Suprapubic skin (tissue), 4 donors: Measurements from ENCODE around the gene KCNH4. TPM values are rescaled to one million over a fixed set of nuclear protein-coding genes. Genes with fewer than 3 reads are reported as not detected.
A peak's percentile ranks its signal among the peaks of the same experiment; 100 is the strongest.

Experiments used
- DNase-seq, 2 donors: peaks; one replicate each; pipeline ENCODE4 v3.0.0-alpha.2; 2019; ENCODE audit warnings: low spot score in 2 of 2
- H3K27ac ChIP-seq: fragments of 200-600 bp; sonication (generic); one replicate; pipeline ENCODE4 v1.5.1; 2019
- H3K27me3 ChIP-seq: fragments of 200-600 bp; sonication (generic); one replicate; pipeline ENCODE4 v1.5.1; 2019
- H3K36me3 ChIP-seq: fragments of 200-600 bp; sonication (generic); one replicate; pipeline ENCODE4 v1.5.1; 2019
- H3K4me1 ChIP-seq: fragments of 200-600 bp; sonication (generic); one replicate; pipeline ENCODE4 v1.5.1; 2019
- H3K4me3 ChIP-seq: fragments of 200-600 bp; sonication (generic); one replicate; pipeline ENCODE4 v1.5.1; 2019; ENCODE audit warnings: mild to moderate bottlenecking
- H3K9me3 ChIP-seq: fragments of 200-600 bp; sonication (generic); one replicate; pipeline ENCODE4 v1.5.1; 2019
- CTCF ChIP-seq, 2 donors: fragments of 200-600 bp in 1 of 2; fragments of 450-650 bp in 1 of 2; sonication (generic) in 1 of 2; IDR thresholded peaks; one replicate each; pipeline ENCODE4 v1.5.1; 2016 to 2019; ENCODE audit warnings: antibody characterized with exemption in 2 of 2, mild to moderate bottlenecking in 1 of 2, moderate library complexity in 1 of 2
- EP300 ChIP-seq: sonication (generic); formaldehyde crosslinking; IDR thresholded peaks from one replicate; pipeline ENCODE4 v1.6.1; 2017; ENCODE audit warnings: antibody characterized with exemption
- POLR2A ChIP-seq, 2 donors: fragments of 450-650 bp; IDR thresholded peaks; one replicate each; pipeline ENCODE4 v1.6.1; 2017; ENCODE audit warnings: antibody characterized with exemption in 2 of 2, mild to moderate bottlenecking in 2 of 2, moderate library complexity in 2 of 2
- POLR2AphosphoS5 ChIP-seq, 3 donors: sonication (generic); formaldehyde crosslinking; IDR thresholded peaks; one replicate each; pipeline ENCODE4 v1.6.1; 2017; ENCODE audit warnings: antibody characterized with exemption in 3 of 3
- WGBS: methylation state at CpG from one replicate; pipeline ENCODE4 v1.1.5; 2018; 5-methylcytosine and 5-hydroxymethylcytosine counted together
- total RNA-seq, 4 donors: library from RNA; depleted of rRNA; stranded (reverse); fragments of >200 nt; gene quantifications; one replicate each; pipeline ENCODE4 v1.1.0, GENCODE V29; 2016

KCNH4 gene
- total RNA-seq, 4 donors from 2014 or later = not detected

GRCh38 chr17:42131232-42131631 lies 49.7 kb downstream of the KCNH4 start:
- Histone ChIP-seq H3K27me3 (no peaks in the 10 kb centered on the region), H3K4me3 (no peak overlapping the region), H3K27ac (peak overlapping the region; percentile 55), H3K4me1 (peaks cover 68% of the 10 kb centered on the region), H3K36me3 (peaks cover 45% of the 10 kb centered on the region), H3K9me3 (no peaks in the 10 kb centered on the region)
- no peak for DNase-seq
- 96% methylated on average over 4 of the region's 4 CpGs for whole genome bisulfite sequencing
- TF ChIP-seq EP300 = no peak
- TF ChIP-seq POLR2A (IDR thresholded peaks at IDR 0.05) = no peak
- TF ChIP-seq POLR2AphosphoS5 (IDR thresholded peaks at IDR 0.05) = no peak
- no peak for TF ChIP-seq CTCF (IDR thresholded peaks at IDR 0.05)

GRCh38 chr17:42130310-42130936 lies 50.5 kb downstream of the KCNH4 start:
- DNase-seq = no peak
- 95% methylated on average over 11 of the region's 16 CpGs for WGBS
- TF ChIP-seq CTCF (IDR thresholded peaks at IDR 0.05) (no peak), EP300 (no peak), POLR2A (IDR thresholded peaks at IDR 0.05) (no peak)
- Histone ChIP-seq H3K4me3 (no peak overlapping the region), H3K36me3 (peaks cover 50% of the 10 kb centered on the region), H3K9me3 (no peaks in the 10 kb centered on the region), H3K4me1 (peaks cover 60% of the 10 kb centered on the region), H3K27ac (peak overlapping the region; percentile 55), H3K27me3 (no peaks in the 10 kb centered on the region)

DNA sequence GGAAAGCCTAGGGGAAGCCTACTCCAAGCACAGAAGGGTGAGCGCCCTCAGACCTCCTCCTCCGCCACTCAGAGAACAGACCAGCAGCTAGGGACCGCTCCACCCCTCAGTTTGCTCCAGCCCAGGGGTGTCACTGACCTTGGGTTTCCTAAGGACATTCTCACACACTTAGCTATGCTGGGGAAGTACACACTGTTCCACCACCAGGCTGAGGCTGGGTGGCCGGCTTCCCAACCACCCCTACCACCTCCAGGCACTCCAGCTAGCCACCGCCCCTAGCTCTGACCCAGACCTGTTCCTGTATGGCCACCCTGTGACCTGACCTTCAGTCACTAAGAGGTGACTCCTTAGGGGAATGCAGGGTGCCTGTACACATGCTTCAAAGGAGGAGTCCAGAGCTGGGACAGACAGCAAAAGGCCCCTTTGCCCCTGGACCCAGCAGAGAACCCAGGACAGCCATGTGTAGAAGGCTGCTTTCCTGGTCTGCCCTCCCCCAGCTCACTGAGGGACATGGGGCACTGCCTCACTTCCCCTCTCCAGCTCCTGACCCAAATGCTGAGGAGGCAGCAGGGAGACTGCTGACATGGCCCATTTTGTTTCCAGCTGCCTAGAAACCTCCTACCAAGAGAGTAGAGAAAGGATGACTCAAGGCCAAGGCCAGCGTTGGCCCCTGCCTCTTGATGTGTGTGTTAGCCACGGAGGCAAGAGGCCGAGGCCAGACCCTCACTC lies 51.7 kb downstream of the KCNH4 start:
- peaks cover 48% of the 10 kb centered on the region for H3K4me1 ChIP-seq
- H3K27ac ChIP-seq = peak overlapping the region; percentile 46
- WGBS = 83% methylated on average over 6 of the region's 8 CpGs
- no peak for DNase-seq
- H3K27me3 ChIP-seq = no peaks in the 10 kb centered on the region
- TF ChIP-seq POLR2A (IDR thresholded peaks at IDR 0.05) (no peak), POLR2AphosphoS5 (IDR thresholded peaks at IDR 0.05) (no peak), EP300 (no peak), CTCF (IDR thresholded peaks at IDR 0.05) (no peak)
- H3K36me3 ChIP-seq = peaks cover 60% of the 10 kb centered on the region
- H3K9me3 ChIP-seq = no peaks in the 10 kb centered on the region
- H3K4me3 ChIP-seq = no peak overlapping the region

- Histone ChIP-seq H3K27ac (no peak overlapping the region), H3K9me3 (no peaks in the 10 kb centered on the region), H3K4me1 (peaks cover 34% of the 10 kb centered on the region), H3K4me3 (no peak overlapping the region), H3K36me3 (peaks cover 60% of the 10 kb centered on the region), H3K27me3 (no peaks in the 10 kb centered on the region)
- 91% methylated on average over 6 of the region's 6 CpGs for WGBS
- TF ChIP-seq POLR2A (IDR thresholded peaks at IDR 0.05) (no peak), POLR2AphosphoS5 (IDR thresholded peaks at IDR 0.05) (no peak), EP300 (no peak), CTCF (IDR thresholded peaks at IDR 0.05) (no peak)
- no peak for DNase-seq
These were observed 53.5 kb downstream of the KCNH4 start for GRCh38 chr17:42127414-42127813.

- H3K4me3 ChIP-seq = no peak overlapping the region
- no peak for DNase-seq
- no peaks in the 10 kb centered on the region for H3K27me3 ChIP-seq
- WGBS = 63% methylated on average over 3 of the region's 3 CpGs
- no peaks in the 10 kb centered on the region for H3K9me3 ChIP-seq
- no peak for TF ChIP-seq CTCF (IDR thresholded peaks at IDR 0.05)
- TF ChIP-seq POLR2A (IDR thresholded peaks at IDR 0.05) = no peak
- TF ChIP-seq POLR2AphosphoS5 (IDR thresholded peaks at IDR 0.05) = no peak
- TF ChIP-seq EP300 = no peak
- H3K27ac ChIP-seq = no peak overlapping the region
- peaks cover 34% of the 10 kb centered on the region for H3K4me1 ChIP-seq
- peaks cover 60% of the 10 kb centered on the region for H3K36me3 ChIP-seq
These were observed 54.1 kb downstream of the KCNH4 start for GRCh38 chr17:42126836-42127235.
